Right ventricle myocardium inferior (tissue), 1 donor: ENCODE results near the gene ADRB1. TPM values are rescaled to one million over a fixed set of nuclear protein-coding genes. Genes with fewer than 3 reads are reported as not detected.

ENCODE experiments used
- ATAC-seq: fragments of 200-7000 bp; cut with Tn5 transposase; one replicate; pipeline ENCODE4 v1.9.1; 2020; ENCODE audit warnings: mild to moderate bottlenecking, moderate library complexity
- DNase-seq: peaks from one replicate; pipeline ENCODE4 v3.0.0; 2021; ENCODE audit errors: missing footprints
- intact Hi-C: fragments of 100-400 bp; cut with DNase I; formaldehyde crosslinking; loops from one replicate; pipeline ENCODE4 v1.11.0; 2022
- total RNA-seq: library from RNA; stranded (reverse); fragmentation: NEBNext Ultra II Directional; extraction: Animal tissue kit (Norgen Biotek cat#: 25700); gene quantifications from one replicate; pipeline ENCODE4 v1.2.1, GENCODE V29; 2021
- donor health status: DM: no; HTN: yes; CAD: no; lungs with severe emphysema.

The ADRB1 gene
- total RNA-seq, 1 donor from 2014 or later, result 63.1 TPM

DNA sequence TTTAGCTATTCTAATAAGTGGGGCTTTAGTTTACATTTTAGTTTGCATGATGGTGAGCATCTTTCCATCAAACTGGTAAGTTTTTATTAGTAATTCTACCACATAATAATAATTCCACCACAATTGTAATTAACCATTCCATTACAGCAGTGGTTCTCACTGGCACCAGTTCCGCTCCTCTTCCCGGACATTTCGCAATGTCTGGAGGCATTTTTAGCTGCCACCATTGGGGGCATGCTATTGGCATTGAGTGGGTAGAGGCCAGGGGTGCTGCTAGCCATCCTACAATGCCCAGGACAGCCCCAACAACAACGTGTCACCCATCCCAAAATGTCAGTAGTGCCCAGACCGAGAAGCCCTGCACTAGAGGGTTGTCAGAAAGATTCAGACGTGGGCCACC lies 31.4 kb downstream of the ADRB1 start:
- DNase-seq, result no peak
- ATAC-seq, result no peak
- intact Hi-C loops, result no loop called here

DNA sequence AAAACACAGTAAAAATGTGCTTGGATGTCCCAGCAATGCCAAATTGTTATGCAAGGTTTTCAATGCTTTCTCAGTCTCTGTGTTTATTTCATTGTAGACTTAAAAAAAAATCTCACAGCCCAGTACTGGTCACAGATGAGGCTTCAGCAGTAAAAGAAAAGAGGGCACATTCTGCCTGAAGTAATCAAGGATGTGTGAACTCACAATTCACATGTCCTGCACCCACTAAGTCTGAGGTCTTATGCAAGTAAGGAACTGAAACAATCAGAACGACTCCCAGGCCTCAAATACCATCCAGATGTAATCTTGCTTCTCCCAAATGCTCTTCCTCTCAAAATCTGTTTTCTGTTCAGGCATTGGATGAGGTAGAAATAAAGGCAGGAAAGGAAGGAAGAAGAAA lies 33.7 kb downstream of the ADRB1 start:
- intact Hi-C loops, result no loop called here
- no peak for DNase-seq
- no peak for ATAC-seq

DNA sequence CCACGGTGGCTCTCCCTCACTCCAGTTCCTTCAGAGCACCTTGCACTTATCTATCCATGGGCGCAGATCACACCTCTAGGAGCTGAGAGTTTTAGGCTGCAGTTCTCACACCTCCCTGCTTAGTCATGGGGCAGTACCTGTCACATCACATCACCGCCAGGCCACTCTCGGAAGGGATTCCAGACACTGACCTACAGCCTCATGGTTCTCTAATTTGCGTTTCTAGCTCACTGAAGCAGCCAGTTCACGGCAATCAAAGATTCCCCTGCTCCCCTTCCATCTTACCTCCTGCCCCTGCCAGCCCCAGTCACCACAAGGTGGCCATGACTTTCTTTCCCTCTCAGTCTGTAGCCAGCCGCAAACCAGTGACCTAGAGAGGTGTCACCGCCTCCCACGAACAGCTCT lies 34.2 kb downstream of the ADRB1 start:
- ATAC-seq (peak; percentile 72), DNase-seq (no peak)
- intact Hi-C loops, result no loop called here

GRCh38 chr10:114078346-114078745 lies 34.7 kb downstream of the ADRB1 start:
- ATAC-seq (no peak), DNase-seq (no peak)
- intact Hi-C loops, result no loop called here

DNA sequence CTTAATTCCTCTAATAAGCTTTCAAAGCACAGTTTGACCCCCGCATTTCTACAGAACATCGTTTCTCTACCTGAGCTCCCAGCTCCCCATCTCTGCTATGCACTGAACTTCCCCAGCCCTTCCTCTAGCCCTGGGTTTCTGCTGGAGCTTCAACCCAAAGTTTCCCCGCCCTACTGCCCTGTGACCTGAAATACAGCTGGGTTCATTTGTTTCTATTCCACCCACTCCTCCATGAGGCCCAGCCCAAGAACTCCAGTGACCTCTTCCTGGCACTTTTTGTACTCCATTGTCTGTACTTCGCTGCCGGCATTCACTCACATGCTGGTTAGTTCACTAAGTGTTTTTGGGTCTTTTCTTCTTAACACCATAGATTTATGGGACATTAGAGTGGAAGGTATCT lies 35.8 kb downstream of the ADRB1 start:
- DNase-seq, result no peak
- intact Hi-C loops, result no loop called here
- no peak for ATAC-seq

GRCh38 chr10:114081911-114082583 lies 38.4 kb downstream of the ADRB1 start:
- ATAC-seq, result no peak

GRCh38 chr10:114083040-114083439 lies 39.4 kb downstream of the ADRB1 start:
- ATAC-seq, result no peak
- intact Hi-C loops, result no loop called here
- no peak for DNase-seq

More at GRCh38 chr10:114081911-114082583, 38.4 kb downstream of the ADRB1 start:
- intact Hi-C loops, result no loop called here
- DNase-seq, result no peak

DNA sequence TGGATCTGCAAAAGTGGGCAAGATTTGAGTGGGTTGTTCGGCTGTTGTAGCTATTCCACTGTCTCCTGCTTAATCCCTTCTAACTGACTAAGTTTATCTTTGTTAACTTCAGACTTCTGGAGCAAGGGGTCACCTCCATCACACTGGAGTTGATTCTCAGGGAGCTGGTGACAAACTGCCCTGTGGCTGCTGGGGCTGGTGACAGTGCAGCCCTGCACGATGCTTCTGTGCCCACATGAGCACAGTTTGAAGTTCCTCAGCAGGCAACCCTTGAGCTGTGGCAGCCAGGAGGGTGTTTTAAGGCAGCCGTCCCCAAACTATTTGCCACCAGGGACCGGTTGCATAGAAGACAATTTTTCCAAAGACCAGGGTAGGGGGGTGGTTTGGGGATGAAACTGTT lies 40.5 kb downstream of the ADRB1 start:
- no peak for ATAC-seq
- intact Hi-C loops, result no loop called here

DNA sequence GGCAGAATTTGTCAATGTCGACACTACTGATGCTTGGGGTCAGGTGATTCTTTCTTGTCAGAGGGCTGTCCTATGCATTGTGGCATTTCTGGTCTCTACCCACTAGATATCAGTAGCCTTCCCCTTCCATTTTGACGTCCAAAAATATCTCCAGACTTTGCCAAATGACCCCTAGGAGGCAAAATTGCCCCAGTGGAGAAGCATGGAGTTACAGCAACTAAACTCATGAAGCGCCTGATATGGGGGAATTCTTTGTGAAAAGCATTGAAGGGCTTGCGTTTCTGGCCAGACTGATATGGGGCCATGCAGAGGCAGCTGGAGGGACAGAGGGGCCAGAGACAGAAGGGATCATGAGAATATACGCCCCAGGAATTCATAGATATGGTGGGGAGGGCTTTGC lies 43.6 kb downstream of the ADRB1 start:
- intact Hi-C loops, result no loop called here
- no peak for ATAC-seq
- no peak for DNase-seq

More for the DNA sequence above, 40.5 kb downstream of the ADRB1 start:
- no peak for DNase-seq

GRCh38 chr10:114087655-114088054 lies 44.0 kb downstream of the ADRB1 start:
- ATAC-seq (no peak), DNase-seq (no peak)
- intact Hi-C loops, result no loop called here

DNA sequence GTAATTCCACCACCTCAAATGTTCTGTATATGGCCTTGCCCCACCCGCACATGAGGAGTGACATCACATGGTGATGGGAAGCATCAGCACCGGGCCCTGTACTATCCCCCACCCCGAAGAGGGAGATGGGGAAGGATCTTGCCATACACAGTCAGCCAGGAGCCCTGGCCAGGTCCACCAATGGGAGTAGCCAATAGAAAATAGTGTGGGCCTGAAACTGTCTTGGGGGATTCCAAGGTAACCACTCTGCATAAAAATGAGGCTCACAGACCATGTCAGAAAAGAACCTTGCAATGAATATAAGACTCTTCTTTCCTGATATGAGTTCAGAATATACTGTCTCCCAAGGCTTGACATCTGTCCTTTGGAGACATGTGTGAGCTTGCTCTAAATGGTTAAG lies 51.1 kb downstream of the ADRB1 start:
- intact Hi-C loops, result no loop called here
- no peak for DNase-seq
- ATAC-seq, result no peak

DNA sequence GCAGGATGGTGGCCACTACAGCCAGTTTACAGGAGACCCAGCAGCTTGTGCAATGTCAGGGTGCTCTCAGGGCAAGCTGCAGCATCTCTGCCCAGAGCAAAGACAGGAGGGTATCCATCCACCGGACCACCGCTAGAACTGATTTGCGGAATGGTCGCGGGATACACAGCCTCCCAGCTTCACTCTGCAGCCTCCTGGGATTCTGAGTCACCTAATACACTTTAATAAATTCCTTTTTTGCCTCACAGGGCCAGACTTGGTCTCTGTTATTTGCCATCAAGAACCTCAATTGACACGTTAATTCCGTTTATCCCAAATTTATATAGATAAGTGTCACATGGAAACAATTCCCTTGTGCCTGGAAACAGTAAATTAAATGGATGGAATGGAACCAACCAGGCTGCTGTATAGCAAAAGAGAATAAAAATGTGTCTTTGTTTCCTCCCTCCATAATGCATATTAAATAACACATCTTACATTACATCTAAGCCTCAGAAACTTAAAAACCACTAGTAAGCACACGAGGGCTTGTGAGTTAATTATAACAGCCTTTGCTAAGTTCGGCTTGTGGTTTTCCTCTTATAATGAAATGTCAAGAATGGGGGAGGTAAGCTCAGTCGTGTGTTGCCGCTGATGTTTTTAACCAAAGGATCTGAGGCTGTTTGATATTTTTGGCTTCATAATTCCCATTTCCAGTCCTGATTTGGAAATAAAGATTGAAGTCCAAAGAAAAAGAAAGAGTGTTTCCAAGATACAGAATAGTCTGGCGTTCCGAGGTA lies 52.1 kb downstream of the ADRB1 start:
- intact Hi-C loops, result no loop called here
- no peak for DNase-seq
- ATAC-seq, result no peak

Other genes with a start within 250 kb of the ADRB1 start
- gene DCLRE1A, start 189.8 kb upstream of the ADRB1 start, total RNA-seq, result 6.8 TPM
- 60.6 TPM for gene NHLRC2, start 189.2 kb upstream of the ADRB1 start, total RNA-seq
- 17.4 TPM for gene CCDC186, start 130.3 kb downstream of the ADRB1 start, total RNA-seq
- 4.0 TPM for gene TDRD1, start 135.5 kb downstream of the ADRB1 start, total RNA-seq
- not detected for gene VWA2, start 195.4 kb downstream of the ADRB1 start, total RNA-seq